Common myeloid progenitor, CD34-positive (primary cell): ENCODE results near the gene LHFPL4.
"Not testable (repeated sequence)": the region's sequence is repeated elsewhere in the genome, so short reads cannot be mapped to it uniquely, and the experiment has no call there.

ENCODE experiments used
- CTCF ChIA-PET: fragments of 350-600 bp; sonication (Branson Sonifier 250); formaldehyde crosslinking; loops from one replicate; lab custom pipeline; 2021; ENCODE audit warnings: antibody characterized with exemption; lab: Charles Lee
- POLR2A ChIA-PET: fragments of 350-600 bp; sonication (Branson Sonifier 250); formaldehyde crosslinking; loops from one replicate; lab custom pipeline; 2021; ENCODE audit warnings: antibody characterized with exemption; lab: Charles Lee
- DNase-seq, 3 donors: peaks; one replicate each; pipeline versions ENCODE4 v3.0.0 to v3.0.0-alpha.2; 2013
- H3K27ac ChIP-seq, 2 experiments: 1 replicate in 1 of 2; 2 replicates in 1 of 2; pipeline ENCODE4 v1.7.0; 2013; ENCODE audit warnings: inconsistent platforms in 2 of 2, low read length in 2 of 2, mild to moderate bottlenecking in 2 of 2, low read depth in 1 of 2, moderate library complexity in 1 of 2; ENCODE audit not compliant: severe bottlenecking in 2 of 2, insufficient read depth in 1 of 2, poor library complexity in 1 of 2
- H3K27me3 ChIP-seq, 5 experiments: replicated peaks in 2 of 5; 1 replicate in 3 of 5; 2 replicates in 2 of 5; pipeline versions ENCODE4 v1.6.1 to v1.7.0; 2013; ENCODE audit warnings: low read length in 4 of 5, mild to moderate bottlenecking in 2 of 5, moderate library complexity in 2 of 5, inconsistent platforms in 1 of 5; ENCODE audit not compliant: insufficient read depth in 5 of 5, control insufficient read depth in 4 of 5
- H3K36me3 ChIP-seq, 4 experiments: 1 replicate in 2 of 4; 2 replicates in 2 of 4; pipeline versions ENCODE4 v1.6.1 to v1.7.0; 2013; ENCODE audit warnings: low read length in 3 of 4, control low read depth in 1 of 4, mild to moderate bottlenecking in 1 of 4; ENCODE audit not compliant: control insufficient read depth in 4 of 4, insufficient read depth in 4 of 4
- H3K4me1 ChIP-seq, 4 experiments: 1 replicate in 3 of 4; 2 replicates in 1 of 4; pipeline versions ENCODE4 v1.6.1 to v1.7.1; 2013; ENCODE audit warnings: low read length in 3 of 4, mild to moderate bottlenecking in 3 of 4, control low read depth in 1 of 4, inconsistent platforms in 1 of 4, moderate library complexity in 1 of 4; ENCODE audit not compliant: control insufficient read depth in 4 of 4, insufficient read depth in 4 of 4; ENCODE audit errors: control extremely low read depth in 1 of 4
- H3K4me3 ChIP-seq, 7 experiments: 1 replicate in 4 of 7; 2 replicates in 3 of 7; pipeline versions ENCODE4 v1.5.1 to v1.7.0; 2013; ENCODE audit warnings: mild to moderate bottlenecking in 7 of 7, low read length in 6 of 7, moderate library complexity in 6 of 7, inconsistent platforms in 2 of 7, low read depth in 2 of 7, control low read depth in 1 of 7; ENCODE audit not compliant: insufficient read depth in 4 of 7, control insufficient read depth in 1 of 7; ENCODE audit errors: extremely low read depth in 1 of 7
- H3K9me3 ChIP-seq, 5 experiments: 1 replicate in 4 of 5; 2 replicates in 1 of 5; pipeline versions ENCODE4 v1.6.1 to v1.7.1; 2013; ENCODE audit warnings: low read length in 4 of 5, mild to moderate bottlenecking in 2 of 5, inconsistent platforms in 1 of 5, low read depth in 1 of 5, moderate library complexity in 1 of 5; ENCODE audit not compliant: control insufficient read depth in 4 of 5, insufficient read depth in 2 of 5; ENCODE audit errors: control extremely low read depth in 1 of 5
- WGBS: methylation state at CpG from one replicate; pipeline ENCODE4 v1.1.5; 2013; ENCODE audit not compliant: insufficient coverage; 5-methylcytosine and 5-hydroxymethylcytosine counted together

Gene LHFPL4

GRCh38 chr3:9591781-9592180 lies 38.2 kb upstream of the LHFPL4 start:
- WGBS, result 92% methylated on average over 7 of the region's 28 CpGs
- H3K36me3 ChIP-seq, CTCF ChIA-PET, POLR2A ChIA-PET, H3K9me3 ChIP-seq, H3K27ac ChIP-seq, H3K4me3 ChIP-seq, DNase-seq: not testable (repeated sequence)
- Histone ChIP-seq H3K4me1 (peaks cover 2 to 11% (median 8%) of the 10 kb centered on the region in 4 experiments), H3K27me3 (peaks cover 0 to 24% (median 11%) of the 10 kb centered on the region in 5 experiments)

DNA sequence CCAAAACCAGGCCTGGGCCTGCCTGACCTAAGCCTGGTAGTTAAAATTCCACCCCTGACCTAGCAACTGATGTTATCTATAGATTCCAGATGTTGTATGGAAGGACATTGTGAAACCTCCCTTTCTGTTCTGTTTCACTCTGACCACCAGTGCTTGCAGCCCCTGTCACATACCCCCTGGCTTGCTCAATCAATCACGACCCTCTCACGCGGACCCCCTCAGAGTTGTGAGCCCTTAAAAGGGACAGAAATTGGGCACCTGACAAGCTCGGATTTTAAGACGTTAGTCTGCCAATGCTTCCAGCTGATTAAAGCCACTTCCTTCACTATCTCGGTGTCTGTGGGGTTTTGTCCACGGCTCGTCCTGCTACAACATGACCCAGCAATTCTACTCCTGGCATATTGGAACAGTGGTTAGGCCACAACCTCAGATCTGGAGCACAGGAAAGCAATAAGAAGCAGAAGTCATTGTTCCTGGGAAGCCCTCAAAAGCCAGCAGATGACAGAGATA lies 36.7 kb upstream of the LHFPL4 start:
- no peaks in the 10 kb centered on the region for H3K36me3 ChIP-seq
- DNase-seq, result peak; percentile 43 to 74 (median 64)
- 4% methylated on average over 8 of the region's 8 CpGs for WGBS
- H3K4me3 ChIP-seq, result no peak overlapping the region
- H3K9me3 ChIP-seq, result peaks cover 0 to under 1% (median 0%) of the 10 kb centered on the region in 5 experiments
- POLR2A ChIA-PET, result no interaction called here
- CTCF ChIA-PET, result no interaction called here
- no peak overlapping the region for H3K27ac ChIP-seq
- peaks cover 2 to 11% (median 8%) of the 10 kb centered on the region in 4 experiments for H3K4me1 ChIP-seq
- H3K27me3 ChIP-seq, result peaks cover 0 to 23% (median 7%) of the 10 kb centered on the region in 5 experiments

DNA sequence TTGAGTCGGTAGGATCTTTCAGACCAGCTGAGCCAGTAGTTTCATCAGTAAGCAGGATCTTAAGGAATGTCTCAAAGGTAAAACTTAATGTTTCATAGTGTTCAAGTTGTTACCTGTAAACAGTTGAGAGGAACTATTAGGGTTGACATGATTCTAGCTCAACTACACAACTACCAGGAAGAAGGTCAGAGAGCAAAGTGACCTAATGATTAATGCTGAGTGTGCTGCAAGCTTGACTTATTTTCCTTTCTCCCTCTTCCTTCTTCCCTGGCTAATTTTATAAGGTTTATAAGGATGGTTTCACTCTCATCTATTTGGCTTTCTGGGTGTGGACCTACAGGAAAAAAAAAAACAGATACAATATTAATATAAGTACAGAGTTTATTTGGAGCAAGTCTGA lies 30.2 kb upstream of the LHFPL4 start:
- Histone ChIP-seq H3K27me3 (peaks cover 0 to 6% (median 2%) of the 10 kb centered on the region in 5 experiments), H3K4me1 (no peaks in the 10 kb centered on the region), H3K4me3 (no peak overlapping the region), H3K36me3 (no peaks in the 10 kb centered on the region), H3K27ac (no peak overlapping the region), H3K9me3 (peaks cover 0 to 11% (median 4%) of the 10 kb centered on the region in 5 experiments)
- ChIA-PET CTCF (no interaction called here), POLR2A (no interaction called here)
- no CpG with 5 or more reads among the region's 1 CpG for WGBS
- DNase-seq, result no peak

DNA sequence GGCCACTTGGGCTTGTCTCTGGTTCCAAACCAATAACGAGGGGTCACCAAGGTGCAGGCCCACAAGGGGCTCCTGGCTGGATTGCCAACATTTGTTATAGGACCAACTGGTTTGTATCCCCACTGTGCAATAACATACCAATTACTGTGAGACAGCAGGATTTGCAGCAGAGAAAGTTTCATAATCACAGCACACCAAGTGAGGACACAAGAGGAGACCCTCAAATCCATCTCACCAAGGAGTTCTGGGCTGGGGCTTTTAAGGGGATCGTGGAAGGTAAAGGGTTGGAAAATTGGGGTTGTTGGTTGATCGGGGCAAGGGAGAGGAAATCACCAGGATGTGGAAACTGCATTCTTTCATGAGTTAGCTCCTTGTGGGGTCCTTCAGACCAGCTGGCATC lies 29.7 kb upstream of the LHFPL4 start:
- H3K27ac ChIP-seq, result no peak overlapping the region
- H3K9me3 ChIP-seq, result peaks cover 0 to 11% (median 4%) of the 10 kb centered on the region in 5 experiments
- peaks cover 0 to 6% (median 2%) of the 10 kb centered on the region in 5 experiments for H3K27me3 ChIP-seq
- DNase-seq, result no peak
- H3K4me1 ChIP-seq, result no peaks in the 10 kb centered on the region
- ChIA-PET CTCF (no interaction called here), POLR2A (no interaction called here)
- WGBS, result 97% methylated on average over 3 of the region's 3 CpGs
- H3K4me3 ChIP-seq, result no peak overlapping the region
- no peaks in the 10 kb centered on the region for H3K36me3 ChIP-seq

DNA sequence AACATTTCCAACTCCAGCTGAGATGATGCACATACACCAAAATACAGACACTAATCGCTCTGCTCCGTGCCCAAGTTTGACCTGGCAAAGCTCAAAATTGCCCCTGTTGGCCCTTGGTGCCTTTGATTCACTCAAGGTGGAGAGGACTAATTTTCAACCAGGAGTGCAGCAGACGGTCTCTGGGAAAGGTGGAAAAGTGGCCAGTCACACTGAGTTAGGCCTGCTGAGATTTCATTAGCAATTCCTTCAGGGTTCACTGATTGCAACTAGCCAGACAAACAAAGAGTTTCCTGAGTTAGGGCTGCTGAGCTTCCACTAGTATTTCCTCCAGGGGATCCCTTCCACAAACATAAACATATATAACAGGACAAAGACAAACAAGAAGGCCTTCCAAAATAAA lies 28.7 kb upstream of the LHFPL4 start:
- Histone ChIP-seq H3K4me3 (no peak overlapping the region), H3K27ac (no peak overlapping the region), H3K4me1 (no peaks in the 10 kb centered on the region), H3K36me3 (no peaks in the 10 kb centered on the region), H3K27me3 (peaks cover 0 to 6% (median 2%) of the 10 kb centered on the region in 5 experiments), H3K9me3 (peaks cover 0 to 11% (median 4%) of the 10 kb centered on the region in 5 experiments)
- POLR2A ChIA-PET, result no interaction called here
- DNase-seq, result no peak
- CTCF ChIA-PET, result no interaction called here
- 89% methylated on average over 3 of the region's 3 CpGs for WGBS

GRCh38 chr3:9581742-9582141 lies 28.1 kb upstream of the LHFPL4 start:
- Histone ChIP-seq H3K9me3 (peaks cover 0 to 11% (median 4%) of the 10 kb centered on the region in 5 experiments), H3K27ac (no peak overlapping the region), H3K4me3 (no peak overlapping the region), H3K4me1 (no peaks in the 10 kb centered on the region), H3K27me3 (peaks cover 0 to 6% (median 2%) of the 10 kb centered on the region in 5 experiments), H3K36me3 (no peaks in the 10 kb centered on the region)
- DNase-seq, result no peak
- CTCF ChIA-PET, result no interaction called here
- POLR2A ChIA-PET, result no interaction called here
- 81% methylated on average over 2 of the region's 2 CpGs for WGBS

DNA sequence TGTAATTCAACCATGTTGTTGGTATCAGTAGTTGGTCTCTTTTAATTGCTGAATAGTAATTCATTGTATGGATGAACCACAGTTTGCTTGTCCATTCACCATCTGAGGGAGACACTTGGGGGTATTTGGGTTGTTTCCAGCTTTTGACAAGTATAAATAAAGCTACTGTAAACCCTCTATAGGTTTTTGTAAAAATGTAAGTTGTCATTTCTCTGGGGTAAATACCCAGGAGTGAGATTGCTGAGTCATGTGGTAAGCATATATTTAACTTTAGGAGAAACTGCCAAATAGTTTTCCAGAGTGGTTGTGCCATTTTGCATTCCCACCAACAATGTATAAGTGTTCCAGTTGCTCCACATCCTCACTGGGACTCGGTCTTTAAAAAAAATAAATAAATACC lies 15.4 kb upstream of the LHFPL4 start:
- H3K4me3 ChIP-seq, result no peak overlapping the region
- no peak for DNase-seq
- ChIA-PET CTCF (no interaction called here), POLR2A (no interaction called here)
- 78% methylated on average over 1 of the region's 1 CpG for WGBS
- H3K4me1 ChIP-seq, result no peaks in the 10 kb centered on the region
- no peaks in the 10 kb centered on the region for H3K36me3 ChIP-seq
- H3K9me3 ChIP-seq, result peaks cover 0 to 6% (median 2%) of the 10 kb centered on the region in 5 experiments
- no peak overlapping the region for H3K27ac ChIP-seq
- H3K27me3 ChIP-seq, result peaks cover 0 to 10% (median 3%) of the 10 kb centered on the region in 5 experiments
